H9 (cell line): ENCODE results near the gene STK32B. TPM values are rescaled to one million over a fixed set of nuclear protein-coding genes. Genes with fewer than 3 reads are reported as not detected.

ENCODE experiments used
- DNase-seq: peaks from one replicate; pipeline ENCODE4 v3.0.0-alpha.2; 2017
- H2AFZ ChIP-seq: one replicate; pipeline ENCODE4 v1.6.1; 2013; ENCODE audit warnings: mild to moderate bottlenecking, low read length, control low read depth, moderate library complexity
- H2AK5ac ChIP-seq: 2 replicates; pipeline ENCODE4 v1.6.1; 2013; ENCODE audit warnings: low read length, control low read depth, mixed read lengths; ENCODE audit not compliant: insufficient read length
- H2BK120ac ChIP-seq: one replicate; pipeline ENCODE4 v1.6.1; 2013; ENCODE audit warnings: low read depth, mild to moderate bottlenecking, low read length, control low read depth, inconsistent platforms; ENCODE audit not compliant: poor library complexity, severe bottlenecking
- H2BK12ac ChIP-seq: 2 replicates; pipeline ENCODE4 v1.6.1; 2013; ENCODE audit warnings: low read length, control low read depth, mixed read lengths, low read depth; ENCODE audit not compliant: insufficient read length
- H2BK15ac ChIP-seq: 2 replicates; pipeline ENCODE4 v1.6.1; 2013; ENCODE audit warnings: low read depth, low read length, control low read depth
- H2BK20ac ChIP-seq: one replicate; pipeline ENCODE4 v1.6.1; 2013; ENCODE audit warnings: low read depth, mild to moderate bottlenecking, low read length, control low read depth, inconsistent platforms; ENCODE audit not compliant: poor library complexity, severe bottlenecking
- H2BK5ac ChIP-seq: 2 replicates; pipeline ENCODE4 v1.6.1; 2013; ENCODE audit warnings: low read length, control low read depth, mixed read lengths; ENCODE audit not compliant: insufficient read length
- H3K14ac ChIP-seq: 2 replicates; pipeline ENCODE4 v1.6.1; 2013; ENCODE audit warnings: low read length, control low read depth; ENCODE audit not compliant: insufficient read depth
- H3K18ac ChIP-seq: 2 replicates; pipeline ENCODE4 v1.6.1; 2013; ENCODE audit warnings: low read depth, mild to moderate bottlenecking, mixed read lengths, low read length, control low read depth; ENCODE audit not compliant: insufficient read length
- H3K23ac ChIP-seq: 2 replicates; pipeline ENCODE4 v1.6.1; 2013; ENCODE audit warnings: low read length, control low read depth, mixed read lengths, low read depth; ENCODE audit not compliant: insufficient read length
- H3K23me2 ChIP-seq: 2 replicates; pipeline ENCODE4 v1.6.1; 2013; ENCODE audit warnings: low read depth, mild to moderate bottlenecking, mixed read lengths, low read length, control low read depth; ENCODE audit not compliant: insufficient read length, poor library complexity, severe bottlenecking
- H3K27ac ChIP-seq: 2 replicates; pipeline ENCODE4 v1.5.1; 2013; ENCODE audit warnings: low read length, control low read depth, mixed read lengths, low read depth; ENCODE audit not compliant: insufficient read length
- H3K27me3 ChIP-seq: 2 replicates; pipeline ENCODE4 v1.6.1; 2013; ENCODE audit warnings: low read length, control low read depth, inconsistent platforms; ENCODE audit not compliant: insufficient read depth
- H3K4ac ChIP-seq: 2 replicates; pipeline ENCODE4 v1.6.1; 2013; ENCODE audit warnings: low read depth, mild to moderate bottlenecking, control low read depth, inconsistent platforms, low read length, moderate library complexity
- H3K4me1 ChIP-seq: 2 replicates; pipeline ENCODE4 v1.6.1; 2013; ENCODE audit warnings: low read length, control low read depth, inconsistent platforms; ENCODE audit not compliant: insufficient read depth
- H3K4me2 ChIP-seq: 2 replicates; pipeline ENCODE4 v1.6.1; 2013; ENCODE audit warnings: low read length, control low read depth, mixed read lengths; ENCODE audit not compliant: insufficient read length, insufficient read depth
- H3K56ac ChIP-seq: 2 replicates; pipeline ENCODE4 v1.6.1; 2013; ENCODE audit warnings: low read depth, mild to moderate bottlenecking, mixed read lengths, low read length, control low read depth; ENCODE audit not compliant: insufficient read length
- H3K79me1 ChIP-seq: 2 replicates; pipeline ENCODE4 v1.6.1; 2013; ENCODE audit warnings: low read depth, mild to moderate bottlenecking, moderate library complexity, low read length, control low read depth, inconsistent platforms; ENCODE audit not compliant: insufficient read depth, poor library complexity, severe bottlenecking
- H3K79me2 ChIP-seq: 2 replicates; pipeline ENCODE4 v1.6.1; 2013; ENCODE audit warnings: low read length, control low read depth, inconsistent platforms; ENCODE audit not compliant: insufficient read depth
- H3K9ac ChIP-seq: 2 replicates; pipeline ENCODE4 v1.6.1; 2013; ENCODE audit warnings: low read length, control low read depth, mixed read lengths; ENCODE audit not compliant: insufficient read length; ENCODE audit errors: extremely low read depth
- H3K9me3 ChIP-seq: one replicate; pipeline ENCODE4 v1.6.1; 2013; ENCODE audit warnings: low read depth, low read length, inconsistent platforms; ENCODE audit not compliant: control insufficient read depth
- H3T11ph ChIP-seq: one replicate; pipeline ENCODE4 v1.6.1; 2013; ENCODE audit warnings: mild to moderate bottlenecking, low read length, control low read depth, inconsistent platforms
- H4K20me1 ChIP-seq: one replicate; pipeline ENCODE4 v1.6.1; 2013; ENCODE audit not compliant: control insufficient read depth, insufficient read length, insufficient read depth
- H4K5ac ChIP-seq: 2 replicates; pipeline ENCODE4 v1.6.1; 2013; ENCODE audit warnings: low read depth, mild to moderate bottlenecking, mixed read lengths, low read length, control low read depth; ENCODE audit not compliant: insufficient read length
- H4K8ac ChIP-seq: replicated peaks from 2 replicates; pipeline ENCODE4 v1.6.1; 2013; ENCODE audit warnings: low read length, control low read depth, mixed read lengths, low read depth; ENCODE audit not compliant: insufficient read length
- H4K91ac ChIP-seq: 2 replicates; pipeline ENCODE4 v1.6.1; 2013; ENCODE audit warnings: low read depth, mild to moderate bottlenecking, moderate library complexity, mixed read lengths, low read length, control low read depth; ENCODE audit not compliant: insufficient read length
- H3K27ac Mint-ChIP-seq, 3 experiments: 2 replicates in 2 of 3; 3 replicates in 1 of 3; pipeline ENCODE4 v1.8.0; 2020 to 2021; ENCODE audit warnings: mixed read lengths in 3 of 3, mild to moderate bottlenecking in 1 of 3, moderate library complexity in 1 of 3
- H3K27me3 Mint-ChIP-seq: 2 replicates; pipeline ENCODE4 v1.8.0; 2021; ENCODE audit warnings: low read depth, mild to moderate bottlenecking, moderate library complexity, mixed read lengths
- H3K36me3 Mint-ChIP-seq, 3 experiments: 2 replicates in 2 of 3; 3 replicates in 1 of 3; pipeline ENCODE4 v1.8.0; 2020 to 2021; ENCODE audit warnings: low read depth in 3 of 3, mixed read lengths in 3 of 3; ENCODE audit not compliant: insufficient read depth in 1 of 3
- H3K4me1 Mint-ChIP-seq, 2 experiments: 2 replicates each; pipeline ENCODE4 v1.8.0; 2020; ENCODE audit warnings: mixed read lengths in 2 of 2
- H3K4me3 Mint-ChIP-seq, 2 experiments: 2 replicates in 1 of 2; 3 replicates in 1 of 2; pipeline ENCODE4 v1.8.0; 2020 to 2021; ENCODE audit warnings: mild to moderate bottlenecking in 2 of 2, mixed read lengths in 2 of 2, moderate library complexity in 1 of 2
- H3K9me3 Mint-ChIP-seq, 2 experiments: 2 replicates in 1 of 2; 3 replicates in 1 of 2; pipeline ENCODE4 v1.8.0; 2020; ENCODE audit warnings: mild to moderate bottlenecking in 2 of 2, mixed read lengths in 2 of 2, moderate library complexity in 1 of 2
- WGBS: extraction: QIAGEN DNeasy Blood & Tissue Kit; methylation state at CpG from one replicate; pipeline ENCODE4 v1.1.7; 2013; ENCODE audit warnings: missing lambda C conversion rate, low lambda C conversion rate, mixed read lengths; ENCODE audit not compliant: insufficient read length; ENCODE audit errors: extremely low coverage; 5-methylcytosine and 5-hydroxymethylcytosine counted together
- total RNA-seq: library from RNA; stranded (reverse); gene quantifications from 2 replicates; pipeline ENCODE4 v1.2.1, GENCODE V29; 2021
- TF ChIP-seq, protein P1 (sequence below): fragments of 200-600 bp; sonication (generic); conservative IDR thresholded peaks from 3 replicates; pipeline ENCODE4 v1.8.0; 2021; ENCODE audit warnings: antibody characterized with exemption, mild to moderate bottlenecking

The STK32B gene
- total RNA-seq, 1 experiment from 2014 or later, result 1.0 TPM

DNA sequence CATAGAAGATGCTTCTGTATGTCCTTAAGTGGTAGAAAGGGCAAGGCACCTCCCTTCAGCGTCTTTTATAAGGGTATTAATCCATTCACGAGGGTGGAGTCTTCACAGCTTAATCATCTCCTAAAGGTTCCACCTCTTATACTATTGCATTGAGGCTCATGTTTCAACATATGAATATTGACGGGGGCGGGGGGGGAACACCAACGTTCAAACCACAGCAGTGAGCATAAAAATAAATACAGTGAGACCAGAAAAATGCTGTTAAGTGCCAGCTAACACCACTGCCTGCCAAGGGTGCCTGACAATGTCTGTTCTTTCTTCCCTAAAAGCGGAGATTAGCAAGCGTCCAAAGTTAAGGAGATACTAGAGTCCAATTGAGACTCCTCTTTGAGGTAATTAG lies 323.3 kb downstream of the STK32B start:
- no peaks in the 10 kb centered on the region for H3K4me1 Mint-ChIP-seq
- Histone ChIP-seq H3K79me1 (no peaks in the 10 kb centered on the region), H4K91ac (no peak overlapping the region), H3K18ac (no peak overlapping the region), H3K4me2 (no peak overlapping the region), H2BK120ac (no peak overlapping the region), H4K20me1 (no peaks in the 10 kb centered on the region), H3K27me3 (no peaks in the 10 kb centered on the region), H2AFZ (no peak overlapping the region), H3K23ac (no peak overlapping the region), H3K27ac (no peak overlapping the region), H2BK5ac (no peak overlapping the region), H3K56ac (no peak overlapping the region), H2BK15ac (no peak overlapping the region), H3T11ph (no peak overlapping the region), H3K23me2 (no peaks in the 10 kb centered on the region), H3K4ac (no peak overlapping the region), H2AK5ac (no peak overlapping the region), H3K79me2 (no peaks in the 10 kb centered on the region), H4K8ac (no peak overlapping the region), H2BK20ac (no peak overlapping the region), H3K14ac (no peak overlapping the region), H3K9ac (no peak overlapping the region), H2BK12ac (no peak overlapping the region), H3K9me3 (no peaks in the 10 kb centered on the region), H4K5ac (no peak overlapping the region), H3K4me1 (no peaks in the 10 kb centered on the region)
- TF ChIP-seq, protein P1, sequence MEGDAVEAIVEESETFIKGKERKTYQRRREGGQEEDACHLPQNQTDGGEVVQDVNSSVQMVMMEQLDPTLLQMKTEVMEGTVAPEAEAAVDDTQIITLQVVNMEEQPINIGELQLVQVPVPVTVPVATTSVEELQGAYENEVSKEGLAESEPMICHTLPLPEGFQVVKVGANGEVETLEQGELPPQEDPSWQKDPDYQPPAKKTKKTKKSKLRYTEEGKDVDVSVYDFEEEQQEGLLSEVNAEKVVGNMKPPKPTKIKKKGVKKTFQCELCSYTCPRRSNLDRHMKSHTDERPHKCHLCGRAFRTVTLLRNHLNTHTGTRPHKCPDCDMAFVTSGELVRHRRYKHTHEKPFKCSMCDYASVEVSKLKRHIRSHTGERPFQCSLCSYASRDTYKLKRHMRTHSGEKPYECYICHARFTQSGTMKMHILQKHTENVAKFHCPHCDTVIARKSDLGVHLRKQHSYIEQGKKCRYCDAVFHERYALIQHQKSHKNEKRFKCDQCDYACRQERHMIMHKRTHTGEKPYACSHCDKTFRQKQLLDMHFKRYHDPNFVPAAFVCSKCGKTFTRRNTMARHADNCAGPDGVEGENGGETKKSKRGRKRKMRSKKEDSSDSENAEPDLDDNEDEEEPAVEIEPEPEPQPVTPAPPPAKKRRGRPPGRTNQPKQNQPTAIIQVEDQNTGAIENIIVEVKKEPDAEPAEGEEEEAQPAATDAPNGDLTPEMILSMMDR, result no peak
- DNase-seq, result no peak
- H3K27ac Mint-ChIP-seq, result no peak overlapping the region
- H3K9me3 Mint-ChIP-seq, result peaks cover 9 to 11% of the 10 kb centered on the region in 2 experiments; a peak in 4 of 5 replicates
- no CpG with 5 or more reads among the region's 7 CpGs for WGBS
- H3K27me3 Mint-ChIP-seq, result peaks cover 11% of the 10 kb centered on the region
- no peak overlapping the region for H3K4me3 Mint-ChIP-seq
- H3K36me3 Mint-ChIP-seq, result peaks cover 0 to 4% (median 0%) of the 10 kb centered on the region in 3 experiments; a peak in 3 of 7 replicates
